Ishikawa (cell line): Measurements from ENCODE around the gene ACTN4.
A peak's percentile ranks its signal among the peaks of the same experiment; 100 is the strongest.

Experiments
- CEBPB ChIP-seq: IDR thresholded peaks from 2 replicates; pipeline ENCODE4 v1.6.1; 2012
- EGR1 ChIP-seq: IDR thresholded peaks from 2 replicates; pipeline ENCODE4 v1.6.1; 2012
- EP300 ChIP-seq: IDR thresholded peaks from 2 replicates; pipeline ENCODE4 v1.6.1; 2012; ENCODE audit warnings: borderline replicate concordance
- MAX ChIP-seq: IDR thresholded peaks from 2 replicates; pipeline ENCODE4 v1.6.1; 2012
- NFIC ChIP-seq: IDR thresholded peaks from 2 replicates; pipeline ENCODE4 v1.6.1; 2012
- RAD21 ChIP-seq: IDR thresholded peaks from 2 replicates; pipeline ENCODE4 v1.6.1; 2012; ENCODE audit warnings: low read depth
- TAF1 ChIP-seq: IDR thresholded peaks from 2 replicates; pipeline ENCODE4 v1.6.1; 2012; ENCODE audit warnings: low read depth, mild to moderate bottlenecking
- TCF12 ChIP-seq: IDR thresholded peaks from 2 replicates; pipeline ENCODE4 v1.6.1; 2012; ENCODE audit warnings: low read depth
- ZBTB7A ChIP-seq: IDR thresholded peaks from 2 replicates; pipeline ENCODE4 v1.6.1; 2012; ENCODE audit warnings: low read depth
- TF ChIP-seq, protein P1 (sequence below): IDR thresholded peaks from 2 replicates; pipeline ENCODE4 v1.6.1; 2012; ENCODE audit warnings: low read depth, mild to moderate bottlenecking
- TF ChIP-seq, protein P2 (sequence below): IDR thresholded peaks from 2 replicates; pipeline ENCODE4 v1.6.1; 2012

- TF ChIP-seq NFIC = no peak
- no peak for TF ChIP-seq EGR1
- TF ChIP-seq, protein P1, sequence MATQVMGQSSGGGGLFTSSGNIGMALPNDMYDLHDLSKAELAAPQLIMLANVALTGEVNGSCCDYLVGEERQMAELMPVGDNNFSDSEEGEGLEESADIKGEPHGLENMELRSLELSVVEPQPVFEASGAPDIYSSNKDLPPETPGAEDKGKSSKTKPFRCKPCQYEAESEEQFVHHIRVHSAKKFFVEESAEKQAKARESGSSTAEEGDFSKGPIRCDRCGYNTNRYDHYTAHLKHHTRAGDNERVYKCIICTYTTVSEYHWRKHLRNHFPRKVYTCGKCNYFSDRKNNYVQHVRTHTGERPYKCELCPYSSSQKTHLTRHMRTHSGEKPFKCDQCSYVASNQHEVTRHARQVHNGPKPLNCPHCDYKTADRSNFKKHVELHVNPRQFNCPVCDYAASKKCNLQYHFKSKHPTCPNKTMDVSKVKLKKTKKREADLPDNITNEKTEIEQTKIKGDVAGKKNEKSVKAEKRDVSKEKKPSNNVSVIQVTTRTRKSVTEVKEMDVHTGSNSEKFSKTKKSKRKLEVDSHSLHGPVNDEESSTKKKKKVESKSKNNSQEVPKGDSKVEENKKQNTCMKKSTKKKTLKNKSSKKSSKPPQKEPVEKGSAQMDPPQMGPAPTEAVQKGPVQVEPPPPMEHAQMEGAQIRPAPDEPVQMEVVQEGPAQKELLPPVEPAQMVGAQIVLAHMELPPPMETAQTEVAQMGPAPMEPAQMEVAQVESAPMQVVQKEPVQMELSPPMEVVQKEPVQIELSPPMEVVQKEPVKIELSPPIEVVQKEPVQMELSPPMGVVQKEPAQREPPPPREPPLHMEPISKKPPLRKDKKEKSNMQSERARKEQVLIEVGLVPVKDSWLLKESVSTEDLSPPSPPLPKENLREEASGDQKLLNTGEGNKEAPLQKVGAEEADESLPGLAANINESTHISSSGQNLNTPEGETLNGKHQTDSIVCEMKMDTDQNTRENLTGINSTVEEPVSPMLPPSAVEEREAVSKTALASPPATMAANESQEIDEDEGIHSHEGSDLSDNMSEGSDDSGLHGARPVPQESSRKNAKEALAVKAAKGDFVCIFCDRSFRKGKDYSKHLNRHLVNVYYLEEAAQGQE = no peak
- TF ChIP-seq EP300 = no peak
- TF ChIP-seq MAX = no peak
- no peak for TF ChIP-seq TAF1
- no peak for TF ChIP-seq CEBPB
- no peak for TF ChIP-seq ZBTB7A
- TF ChIP-seq, protein P2, sequence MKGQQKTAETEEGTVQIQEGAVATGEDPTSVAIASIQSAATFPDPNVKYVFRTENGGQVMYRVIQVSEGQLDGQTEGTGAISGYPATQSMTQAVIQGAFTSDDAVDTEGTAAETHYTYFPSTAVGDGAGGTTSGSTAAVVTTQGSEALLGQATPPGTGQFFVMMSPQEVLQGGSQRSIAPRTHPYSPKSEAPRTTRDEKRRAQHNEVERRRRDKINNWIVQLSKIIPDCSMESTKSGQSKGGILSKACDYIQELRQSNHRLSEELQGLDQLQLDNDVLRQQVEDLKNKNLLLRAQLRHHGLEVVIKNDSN = no peak
- TF ChIP-seq RAD21 = 0 out of 2 replicates have a peak, but pooled peaks have one; percentile 9
- no peak for TF ChIP-seq TCF12
These were observed 28.2 kb downstream of the ACTN4 start for GRCh38 chr19:38675611-38676010.
